HG03571 (cell line): ENCODE results near the gene FGFBP1.

Experiments used
- ATAC-seq: cut with Tn5 transposase; IDR thresholded peaks from one replicate; pipeline ENCODE4 v1.9.1; 2021; ENCODE audit not compliant: unreplicated experiment

The FGFBP1 gene

DNA sequence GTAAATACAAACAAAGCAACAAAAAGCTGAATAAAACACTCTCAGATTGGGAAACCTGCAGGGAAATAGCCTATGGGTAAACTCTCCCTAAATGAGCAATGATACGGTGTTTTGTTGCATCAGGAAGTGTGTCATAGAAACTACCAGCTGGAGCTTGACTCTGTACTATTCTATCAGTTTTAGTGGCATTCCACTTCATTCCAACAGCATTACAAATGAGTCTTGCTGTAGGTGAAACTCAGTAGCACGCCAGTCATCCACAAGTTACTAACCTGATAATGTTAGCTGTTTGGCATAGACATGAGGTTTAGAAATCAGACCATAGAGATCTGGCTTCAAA lies 24.9 kb downstream of the FGFBP1 start:
- ATAC-seq = no peak

- no peak for ATAC-seq
Observed at GRCh38 chr4:15912961-15913630, 25.4 kb downstream of the FGFBP1 start.

GRCh38 chr4:15912236-15912635 lies 26.3 kb downstream of the FGFBP1 start:
- ATAC-seq = no peak

DNA sequence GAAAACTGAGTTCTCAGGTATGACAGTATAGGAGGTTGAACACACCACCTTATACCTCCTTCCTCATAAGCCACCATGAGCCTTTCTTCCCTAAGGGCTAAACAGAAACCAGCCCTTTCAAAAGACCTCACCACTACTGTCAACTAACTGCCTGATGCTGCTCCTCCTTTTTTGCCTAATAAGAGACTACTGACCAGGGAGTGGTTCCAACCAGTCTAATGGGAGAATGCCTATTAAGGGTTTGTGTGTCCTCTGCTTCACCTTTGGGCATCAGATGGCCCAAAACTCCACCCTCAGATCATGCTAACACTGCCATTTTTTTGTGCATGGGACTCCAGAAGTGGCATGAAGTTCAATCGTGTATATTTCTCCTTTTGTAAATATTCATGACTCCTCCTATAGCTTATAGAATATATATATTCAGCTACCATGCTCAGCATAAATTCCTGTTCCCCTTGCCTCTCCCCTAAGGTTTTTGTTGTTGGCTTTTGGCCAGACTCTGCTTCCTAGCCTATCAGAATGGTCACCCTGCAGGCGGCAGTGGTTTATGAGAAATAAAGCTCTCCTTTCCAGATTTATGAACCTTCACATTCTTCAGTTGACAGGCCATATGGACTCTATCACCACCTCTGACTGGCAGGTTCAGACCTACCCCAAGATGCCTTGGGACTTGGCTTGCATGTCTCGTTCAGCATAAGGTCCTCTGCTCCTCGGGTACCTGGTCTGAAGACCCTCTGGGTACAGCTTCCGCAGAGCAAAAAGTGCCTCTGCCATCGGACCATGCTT lies 28.2 kb downstream of the FGFBP1 start:
- ATAC-seq = no peak

DNA sequence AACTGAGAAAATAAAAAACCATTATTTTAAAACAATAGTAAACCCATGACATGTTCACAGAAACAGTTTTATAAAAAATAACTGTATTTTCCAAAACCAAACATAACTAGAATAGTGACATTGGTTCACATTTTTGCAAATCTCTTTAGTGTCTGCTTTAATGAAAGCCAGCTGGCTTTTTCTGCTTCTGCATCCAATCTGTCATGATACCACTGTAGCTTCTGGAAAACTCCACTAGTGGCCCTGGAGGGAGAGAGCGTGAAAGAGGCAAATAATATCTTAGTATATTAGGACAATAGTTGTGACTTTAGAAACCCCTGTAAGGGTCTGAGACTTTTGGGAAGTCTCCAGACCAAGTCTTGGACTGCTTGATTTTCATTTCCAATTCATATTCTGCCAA lies 31.1 kb downstream of the FGFBP1 start:
- ATAC-seq = no peak

GRCh38 chr4:15906020-15906443 lies 32.5 kb downstream of the FGFBP1 start:
- no peak for ATAC-seq

- no peak for ATAC-seq
Observed at GRCh38 chr4:15902746-15903145, 35.8 kb downstream of the FGFBP1 start.

DNA sequence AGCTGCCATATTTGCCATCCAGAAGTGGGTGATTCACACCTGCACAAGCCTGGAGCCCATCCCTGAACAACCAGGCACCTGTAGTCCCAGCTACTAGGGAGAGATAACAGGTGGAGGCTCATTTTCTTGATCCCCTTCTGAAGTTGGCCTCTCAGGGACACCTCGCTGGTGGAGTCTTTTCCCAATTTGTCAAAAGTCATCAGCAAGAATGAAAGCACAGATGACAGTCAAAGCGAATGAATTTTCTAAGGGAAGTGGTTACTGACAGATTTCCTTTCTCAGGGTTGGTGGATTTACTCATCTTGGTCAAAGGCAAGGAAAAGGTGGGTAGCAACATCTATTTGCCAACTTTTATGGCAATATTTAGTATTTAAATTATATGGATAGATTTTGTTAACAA lies 36.5 kb downstream of the FGFBP1 start:
- no peak for ATAC-seq

DNA sequence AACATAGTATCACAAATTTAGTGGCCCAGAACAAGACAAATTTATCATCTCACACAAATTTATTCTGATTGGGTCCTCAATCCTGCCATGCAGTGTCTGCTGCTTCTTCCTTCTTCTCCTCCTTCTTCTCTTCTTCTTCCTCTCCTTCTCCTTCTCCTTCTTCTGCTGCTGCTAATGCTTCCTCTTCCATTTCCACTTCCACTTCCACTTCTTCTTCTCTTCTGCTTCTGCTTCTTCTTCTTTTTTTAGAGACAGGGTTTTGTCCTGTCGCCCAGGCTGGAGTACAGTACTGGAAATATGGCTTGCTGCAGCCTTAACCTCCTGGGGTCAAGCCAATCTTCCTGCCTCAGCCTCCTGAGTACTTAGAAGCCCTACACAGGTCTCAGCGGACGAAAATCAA lies 37.5 kb downstream of the FGFBP1 start:
- ATAC-seq = no peak

DNA sequence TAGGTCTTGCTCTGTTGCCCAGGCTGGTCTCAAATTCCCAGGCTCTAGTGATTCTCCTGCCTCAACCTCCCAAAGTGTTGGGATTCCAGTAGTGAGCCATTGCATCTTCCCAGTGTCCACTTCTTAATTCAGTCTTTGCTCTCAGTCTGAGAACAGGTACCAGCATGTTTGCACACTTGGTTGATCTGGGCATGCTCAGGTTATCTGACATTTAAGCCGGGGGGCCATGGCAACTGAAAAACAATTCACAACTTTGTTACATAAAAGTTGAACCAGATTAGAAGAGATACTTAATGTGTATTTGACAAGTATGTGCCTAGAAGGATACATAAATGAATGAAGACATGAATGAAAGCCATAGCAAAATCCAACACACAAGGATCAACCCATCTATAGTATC lies 39.0 kb downstream of the FGFBP1 start:
- ATAC-seq = no peak

DNA sequence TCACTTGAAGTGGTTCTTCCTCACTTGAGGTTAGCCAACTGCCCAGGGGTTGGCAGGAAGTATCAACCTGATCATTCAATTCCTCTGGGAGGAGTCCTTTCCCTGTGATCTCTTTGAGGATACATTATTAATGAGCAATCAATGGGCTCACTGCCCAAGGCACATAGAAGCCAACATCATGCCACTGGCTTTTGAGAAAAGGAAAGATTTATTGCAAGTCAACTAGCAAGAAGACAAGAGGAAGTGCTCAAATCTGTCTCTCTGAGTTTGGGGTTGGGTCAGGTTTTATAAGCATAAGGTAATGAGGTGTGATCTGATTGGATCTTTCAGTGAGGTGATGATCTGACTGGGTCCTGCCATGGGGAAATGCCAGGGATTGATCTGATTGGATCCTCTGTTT lies 39.6 kb downstream of the FGFBP1 start:
- ATAC-seq = no peak

DNA sequence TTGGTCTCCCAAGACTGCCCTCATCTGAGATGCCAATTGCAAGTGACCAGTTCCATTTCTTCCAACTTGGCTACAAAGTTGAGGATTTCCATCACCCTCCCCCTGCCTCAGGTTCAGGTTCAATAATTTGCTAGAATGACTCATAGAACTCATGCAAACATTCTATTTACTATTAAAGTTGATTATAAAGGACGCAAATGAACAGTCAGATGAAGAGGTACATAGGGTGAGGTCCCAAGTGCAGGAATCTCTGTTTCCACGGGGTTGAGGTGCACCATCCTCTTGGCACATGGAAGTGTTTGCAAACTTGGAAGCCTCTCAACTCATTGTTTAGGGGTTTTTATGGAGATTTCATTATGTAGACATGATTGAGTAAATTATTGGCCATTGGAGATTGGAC lies 41.0 kb downstream of the FGFBP1 start:
- ATAC-seq = no peak

DNA sequence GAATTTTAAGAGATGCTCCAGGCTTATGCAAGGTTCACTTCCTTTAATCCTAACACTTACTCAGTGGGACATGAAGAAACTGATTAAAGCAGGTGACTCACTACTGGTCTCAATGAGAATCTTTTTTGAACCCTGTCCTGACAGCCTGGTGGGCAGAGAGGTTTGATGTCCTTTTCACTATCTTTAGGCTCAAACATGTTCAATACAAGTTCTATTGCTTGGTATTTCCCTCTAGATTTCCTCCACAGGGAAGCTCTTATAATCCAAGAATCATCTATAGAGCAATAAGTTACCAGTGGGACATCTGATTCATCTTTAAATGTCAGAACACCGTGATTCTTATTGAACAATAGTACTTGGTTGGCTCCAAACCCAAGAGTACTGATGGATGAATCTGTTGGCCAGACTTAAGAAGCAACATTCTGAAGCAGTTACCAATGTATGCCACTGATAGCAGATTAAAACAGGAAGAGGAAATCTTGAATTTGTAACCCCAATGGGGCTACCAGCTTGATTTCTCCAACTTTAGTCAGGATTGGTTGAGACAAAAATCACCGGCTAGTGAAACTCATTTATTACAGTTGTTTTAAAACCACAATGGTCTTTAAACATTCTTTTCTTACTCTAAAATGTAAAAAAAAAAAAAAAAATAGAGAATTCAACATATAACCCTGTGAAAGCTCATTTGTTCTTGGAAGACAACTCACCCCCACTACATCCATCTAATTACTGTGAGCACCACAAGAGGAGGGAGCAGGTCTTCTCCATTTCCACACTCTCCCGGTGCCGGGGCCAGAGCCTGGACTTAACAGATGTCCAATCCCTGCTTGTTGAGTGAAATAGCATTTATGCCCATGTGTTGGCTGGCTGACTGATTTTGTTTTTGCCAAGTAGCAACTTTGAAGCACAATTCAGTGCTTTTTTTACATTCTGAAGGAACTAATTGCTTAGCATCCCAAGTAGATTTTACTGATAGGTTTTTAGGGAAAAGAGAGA lies 43.3 kb downstream of the FGFBP1 start:
- no peak for ATAC-seq

DNA sequence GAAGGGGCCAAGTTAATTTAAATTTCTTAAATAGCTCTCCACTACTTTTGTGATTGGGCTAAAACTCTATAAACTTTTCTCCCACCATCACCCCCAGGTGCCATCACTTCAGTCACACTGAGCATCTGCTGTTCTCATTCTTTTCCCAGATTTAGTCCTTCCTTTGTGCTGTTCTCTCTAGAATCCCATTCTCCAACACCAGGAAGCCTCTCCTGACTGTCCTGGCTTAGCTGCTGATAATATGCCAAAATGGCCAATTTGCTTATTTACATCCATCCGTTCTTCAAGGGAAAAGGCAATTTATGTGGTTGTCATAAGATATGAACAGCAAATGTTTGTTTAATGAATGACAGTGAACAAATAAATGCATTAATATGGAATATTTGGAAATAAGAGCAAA lies 44.1 kb downstream of the FGFBP1 start:
- no peak for ATAC-seq

- ATAC-seq = no peak
Observed at GRCh38 chr4:15893962-15894361, 44.6 kb downstream of the FGFBP1 start.

- no peak for ATAC-seq
Observed at GRCh38 chr4:15891312-15891711, 47.2 kb downstream of the FGFBP1 start.

- no peak for ATAC-seq
Observed at GRCh38 chr4:15890246-15890829, 48.2 kb downstream of the FGFBP1 start.

GRCh38 chr4:15888515-15888914 lies 50.0 kb downstream of the FGFBP1 start:
- no peak for ATAC-seq
